HepG2 (cell line): ENCODE data around the gene CCL23. TPM values are rescaled to one million over a fixed set of nuclear protein-coding genes. Genes with fewer than 3 reads are reported as not detected.

Experiments used
- AKAP8 ChIP-seq: sonication (generic); formaldehyde crosslinking; IDR thresholded peaks from 2 replicates; pipeline ENCODE4 v1.5.1; 2020; ENCODE audit warnings: mild to moderate bottlenecking, missing genetic modification reagents
- ATM ChIP-seq: fragments of 450-650 bp; IDR thresholded peaks from 2 replicates; pipeline ENCODE4 v1.7.1; 2017; ENCODE audit warnings: mild to moderate bottlenecking, borderline replicate concordance
- BRD4 ChIP-seq: sonication (generic); formaldehyde crosslinking; IDR thresholded peaks from 2 replicates; pipeline ENCODE4 v1.4.0; 2020; ENCODE audit warnings: missing genetic modification reagents
- EHMT2 ChIP-seq: fragments of 200-600 bp; sonication (generic); IDR thresholded peaks from 2 replicates; pipeline ENCODE4 v1.7.0; 2017; ENCODE audit warnings: antibody characterized with exemption, low read depth, low read length, borderline replicate concordance
- FOSL2 ChIP-seq: sonication (generic); formaldehyde crosslinking; IDR thresholded peaks from 2 replicates; pipeline ENCODE4 v1.4.0; 2020; ENCODE audit warnings: missing genetic modification reagents
- HDAC1 ChIP-seq: sonication (generic); formaldehyde crosslinking; IDR thresholded peaks from 2 replicates; pipeline ENCODE4 v1.5.1; 2020; ENCODE audit warnings: mild to moderate bottlenecking, missing genetic modification reagents
- KLF12 ChIP-seq: sonication (generic); formaldehyde crosslinking; IDR thresholded peaks from 2 replicates; pipeline ENCODE4 v1.4.0; 2020; ENCODE audit warnings: missing genetic modification reagents, borderline replicate concordance
- MAF1 ChIP-seq: sonication (generic); formaldehyde crosslinking; IDR thresholded peaks from 2 replicates; pipeline ENCODE4 v1.5.0; 2020; ENCODE audit warnings: missing genetic modification reagents, borderline replicate concordance
- MEIS2 ChIP-seq: sonication (generic); formaldehyde crosslinking; IDR thresholded peaks from 2 replicates; pipeline ENCODE4 v1.9.0; 2021; ENCODE audit warnings: mild to moderate bottlenecking, missing genetic modification reagents
- PHF20 ChIP-seq: sonication (generic); formaldehyde crosslinking; IDR thresholded peaks from 2 replicates; pipeline ENCODE4 v1.5.0; 2020; ENCODE audit warnings: mild to moderate bottlenecking, missing genetic modification reagents
- RBFOX2 ChIP-seq: fragments of 200-400 bp; formaldehyde crosslinking; IDR thresholded peaks from 2 replicates; pipeline ENCODE4 v1.6.1; 2017; ENCODE audit warnings: low read depth, mild to moderate bottlenecking, low read length
- SAFB2 ChIP-seq: sonication (generic); formaldehyde crosslinking; IDR thresholded peaks from 2 replicates; pipeline ENCODE4 v1.5.1; 2020; ENCODE audit warnings: missing genetic modification reagents, low read depth, mild to moderate bottlenecking, borderline replicate concordance
- SMAD1 ChIP-seq: sonication (generic); formaldehyde crosslinking; IDR thresholded peaks from 2 replicates; pipeline ENCODE4 v1.4.0; 2020; ENCODE audit warnings: missing genetic modification reagents, low read depth, mild to moderate bottlenecking, borderline replicate concordance
- SRY ChIP-seq: sonication (generic); formaldehyde crosslinking; IDR thresholded peaks from 2 replicates; pipeline ENCODE4 v1.8.0; 2022; ENCODE audit warnings: mild to moderate bottlenecking, missing genetic modification reagents
- U2AF2 ChIP-seq: fragments of 200-400 bp; formaldehyde crosslinking; IDR thresholded peaks from 2 replicates; pipeline ENCODE4 v1.6.1; 2017; ENCODE audit warnings: low read depth, mild to moderate bottlenecking, low read length
- XBP1 ChIP-seq: sonication (generic); formaldehyde crosslinking; IDR thresholded peaks from 2 replicates; pipeline ENCODE4 v1.5.0; 2020; ENCODE audit warnings: missing genetic modification reagents
- ZMYM3 ChIP-seq: sonication (generic); formaldehyde crosslinking; IDR thresholded peaks from 2 replicates; pipeline ENCODE4 v1.5.1; 2020; ENCODE audit warnings: mild to moderate bottlenecking, missing genetic modification reagents
- ZNF329 ChIP-seq: sonication (generic); formaldehyde crosslinking; IDR thresholded peaks from 2 replicates; pipeline ENCODE4 v1.9.0; 2021; ENCODE audit warnings: low read depth, mild to moderate bottlenecking, missing genetic modification reagents
- polyA plus RNA-seq, 8 experiments: library from polyadenylated mRNA; depleted of rRNA in 3 of 8; stranded (reverse) in 7 of 8; unstranded in 1 of 8; fragments of >200 nt; fragmentation: Illumina TruSeq in 4 of 8; extraction: Trizol in 4 of 8; gene quantifications; 2 replicates each; pipeline versions ENCODE4 v1.2.1 to v1.2.3, GENCODE V29; 2011 to 2016; ENCODE audit warnings: low read depth in 4 of 8, missing spikeins in 1 of 8, mixed read lengths in 1 of 8; ENCODE audit not compliant: insufficient read depth in 1 of 8
- total RNA-seq, 5 experiments: library from RNA; depleted of rRNA; stranded (reverse); fragments of >200 nt; fragmentation: Illumina TruSeq; extraction: Trizol; gene quantifications; 2 replicates each; pipeline ENCODE4 v1.2.3, GENCODE V29; 2016; ENCODE audit warnings: low read depth in 1 of 5
- TF ChIP-seq, protein P1 (sequence below), 2 experiments: fragments of 450-650 bp in 1 of 2; sonication (generic) in 1 of 2; formaldehyde crosslinking; IDR thresholded peaks; 2 replicates each; pipeline versions ENCODE4 v1.5.0 to v1.8.0; 2020 to 2022; ENCODE audit warnings: mild to moderate bottlenecking in 1 of 2, missing genetic modification reagents in 1 of 2
- TF ChIP-seq, protein P2 (sequence below): sonication (generic); formaldehyde crosslinking; IDR thresholded peaks from 2 replicates; pipeline ENCODE4 v1.5.0; 2020; ENCODE audit warnings: mild to moderate bottlenecking, low read depth, missing genetic modification reagents, borderline replicate concordance
- TF ChIP-seq, protein P3 (sequence below): sonication (generic); formaldehyde crosslinking; IDR thresholded peaks from 2 replicates; pipeline ENCODE4 v1.4.0; 2020; ENCODE audit warnings: missing genetic modification reagents
- TF ChIP-seq, protein P4 (sequence below): sonication (generic); formaldehyde crosslinking; IDR thresholded peaks from 2 replicates; pipeline ENCODE4 v1.8.1; 2023; ENCODE audit warnings: missing genetic modification reagents, mild to moderate bottlenecking, borderline replicate concordance
- TF ChIP-seq, protein P5 (sequence below): sonication (generic); formaldehyde crosslinking; conservative IDR thresholded peaks from 2 replicates; pipeline ENCODE4 v1.4.0; 2020; ENCODE audit warnings: missing genetic modification reagents
- TF ChIP-seq, protein P6 (sequence below): sonication (generic); formaldehyde crosslinking; IDR thresholded peaks from 2 replicates; pipeline ENCODE4 v1.4.0; 2020; ENCODE audit warnings: mild to moderate bottlenecking, missing genetic modification reagents

CCL23 gene
- total and polyA plus RNA-seq, 2 of the 13 experiments (the other 11 are each of a cell fraction or from before 2014, with no cell fraction given): not detected

DNA sequence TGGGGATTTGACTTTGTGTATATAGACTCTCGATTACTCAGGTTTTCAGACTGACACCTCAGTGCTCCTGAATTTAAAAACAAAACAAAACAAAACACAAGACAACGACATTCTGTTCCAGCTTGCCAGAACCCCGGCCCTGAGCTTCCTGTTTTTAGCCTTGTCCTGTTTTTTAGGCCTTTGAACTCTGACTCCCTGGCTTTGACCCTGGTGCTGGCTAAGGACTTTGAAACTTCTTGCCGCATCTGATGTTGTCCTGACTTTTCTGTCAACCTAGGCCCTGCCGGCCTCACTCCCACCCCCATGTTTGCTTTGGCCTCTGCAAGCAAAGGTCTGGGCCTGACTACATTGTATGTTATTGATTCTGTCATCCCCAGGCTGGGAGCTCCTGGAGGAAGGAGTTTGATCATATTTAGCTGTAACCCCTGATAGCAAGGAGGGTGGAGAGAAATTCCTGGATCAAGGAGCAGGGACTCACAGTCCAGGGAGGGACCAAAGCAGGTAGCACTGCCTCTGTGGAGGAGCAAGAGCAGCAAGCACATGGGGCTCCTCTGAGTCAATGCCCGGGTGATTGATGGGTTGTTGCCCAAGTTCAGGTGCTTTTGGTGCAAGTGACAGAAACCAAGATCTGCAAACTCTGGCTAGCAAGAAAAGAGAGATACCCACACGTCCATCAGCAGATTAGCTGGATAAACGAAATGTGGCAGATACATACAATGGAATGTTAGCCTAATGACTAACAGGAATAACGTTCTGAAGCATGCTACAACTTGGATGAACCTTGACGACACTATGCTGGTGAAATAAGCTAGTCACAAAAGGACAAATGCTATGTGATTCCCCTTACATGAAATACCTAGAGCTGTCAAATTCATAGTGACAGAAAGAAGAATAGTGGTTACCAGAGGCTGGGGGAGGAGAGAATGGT lies 44.2 kb downstream of the CCL23 start (continued):
- TF ChIP-seq SAFB2 (CRISPR knock-in tag) (peak; percentile 47; the same call in 1 of the 2 replicates), U2AF2 (no peak), ZNF329 (CRISPR knock-in tag) (no peak), RBFOX2 (peak; percentile 23; the same call in 1 of the 2 replicates), BRD4 (CRISPR knock-in tag) (no peak), XBP1 (CRISPR knock-in tag) (no peak), SRY (no peak), ZMYM3 (peak; percentile 78), HDAC1 (CRISPR knock-in tag) (peak; percentile 97), SMAD1 (CRISPR knock-in tag) (no peak; the same call in 1 of the 2 replicates), ATM (no peak), MEIS2 (CRISPR knock-in tag) (peak; percentile 97), FOSL2 (CRISPR knock-in tag) (peak; percentile 89), KLF12 (no peak), MAF1 (CRISPR knock-in tag) (no peak), AKAP8 (CRISPR knock-in tag) (peak; percentile 91), EHMT2 (no peak), PHF20 (CRISPR knock-in tag) (no peak)
- TF ChIP-seq, protein P1, sequence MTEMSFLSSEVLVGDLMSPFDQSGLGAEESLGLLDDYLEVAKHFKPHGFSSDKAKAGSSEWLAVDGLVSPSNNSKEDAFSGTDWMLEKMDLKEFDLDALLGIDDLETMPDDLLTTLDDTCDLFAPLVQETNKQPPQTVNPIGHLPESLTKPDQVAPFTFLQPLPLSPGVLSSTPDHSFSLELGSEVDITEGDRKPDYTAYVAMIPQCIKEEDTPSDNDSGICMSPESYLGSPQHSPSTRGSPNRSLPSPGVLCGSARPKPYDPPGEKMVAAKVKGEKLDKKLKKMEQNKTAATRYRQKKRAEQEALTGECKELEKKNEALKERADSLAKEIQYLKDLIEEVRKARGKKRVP (CRISPR knock-in tag; IDR thresholded peaks at IDR 0.05): peak in 1 of 2 experiments; percentile 81; a peak in 2 of 4 replicates
- TF ChIP-seq, protein P2, sequence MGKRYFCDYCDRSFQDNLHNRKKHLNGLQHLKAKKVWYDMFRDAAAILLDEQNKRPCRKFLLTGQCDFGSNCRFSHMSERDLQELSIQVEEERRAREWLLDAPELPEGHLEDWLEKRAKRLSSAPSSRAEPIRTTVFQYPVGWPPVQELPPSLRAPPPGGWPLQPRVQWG (CRISPR knock-in tag): no peak
- TF ChIP-seq, protein P3, sequence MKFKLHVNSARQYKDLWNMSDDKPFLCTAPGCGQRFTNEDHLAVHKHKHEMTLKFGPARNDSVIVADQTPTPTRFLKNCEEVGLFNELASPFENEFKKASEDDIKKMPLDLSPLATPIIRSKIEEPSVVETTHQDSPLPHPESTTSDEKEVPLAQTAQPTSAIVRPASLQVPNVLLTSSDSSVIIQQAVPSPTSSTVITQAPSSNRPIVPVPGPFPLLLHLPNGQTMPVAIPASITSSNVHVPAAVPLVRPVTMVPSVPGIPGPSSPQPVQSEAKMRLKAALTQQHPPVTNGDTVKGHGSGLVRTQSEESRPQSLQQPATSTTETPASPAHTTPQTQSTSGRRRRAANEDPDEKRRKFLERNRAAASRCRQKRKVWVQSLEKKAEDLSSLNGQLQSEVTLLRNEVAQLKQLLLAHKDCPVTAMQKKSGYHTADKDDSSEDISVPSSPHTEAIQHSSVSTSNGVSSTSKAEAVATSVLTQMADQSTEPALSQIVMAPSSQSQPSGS (CRISPR knock-in tag): peak; percentile 95
- TF ChIP-seq, protein P4, sequence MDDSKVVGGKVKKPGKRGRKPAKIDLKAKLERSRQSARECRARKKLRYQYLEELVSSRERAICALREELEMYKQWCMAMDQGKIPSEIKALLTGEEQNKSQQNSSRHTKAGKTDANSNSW: no peak
- TF ChIP-seq, protein P5, sequence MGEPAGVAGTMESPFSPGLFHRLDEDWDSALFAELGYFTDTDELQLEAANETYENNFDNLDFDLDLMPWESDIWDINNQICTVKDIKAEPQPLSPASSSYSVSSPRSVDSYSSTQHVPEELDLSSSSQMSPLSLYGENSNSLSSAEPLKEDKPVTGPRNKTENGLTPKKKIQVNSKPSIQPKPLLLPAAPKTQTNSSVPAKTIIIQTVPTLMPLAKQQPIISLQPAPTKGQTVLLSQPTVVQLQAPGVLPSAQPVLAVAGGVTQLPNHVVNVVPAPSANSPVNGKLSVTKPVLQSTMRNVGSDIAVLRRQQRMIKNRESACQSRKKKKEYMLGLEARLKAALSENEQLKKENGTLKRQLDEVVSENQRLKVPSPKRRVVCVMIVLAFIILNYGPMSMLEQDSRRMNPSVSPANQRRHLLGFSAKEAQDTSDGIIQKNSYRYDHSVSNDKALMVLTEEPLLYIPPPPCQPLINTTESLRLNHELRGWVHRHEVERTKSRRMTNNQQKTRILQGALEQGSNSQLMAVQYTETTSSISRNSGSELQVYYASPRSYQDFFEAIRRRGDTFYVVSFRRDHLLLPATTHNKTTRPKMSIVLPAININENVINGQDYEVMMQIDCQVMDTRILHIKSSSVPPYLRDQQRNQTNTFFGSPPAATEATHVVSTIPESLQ (CRISPR knock-in tag): no peak; the same call in 1 of the 2 replicates
- TF ChIP-seq, protein P6, sequence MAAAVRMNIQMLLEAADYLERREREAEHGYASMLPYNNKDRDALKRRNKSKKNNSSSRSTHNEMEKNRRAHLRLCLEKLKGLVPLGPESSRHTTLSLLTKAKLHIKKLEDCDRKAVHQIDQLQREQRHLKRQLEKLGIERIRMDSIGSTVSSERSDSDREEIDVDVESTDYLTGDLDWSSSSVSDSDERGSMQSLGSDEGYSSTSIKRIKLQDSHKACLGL (CRISPR knock-in tag): no peak
